ENCODE data around the gene FBXO5. TPM values are rescaled to one million over a fixed set of nuclear protein-coding genes. Genes with fewer than 3 reads are reported as not detected.
A peak's percentile ranks its signal among the peaks of the same experiment; 100 is the strongest.
"Not testable (repeated sequence)": the region's sequence is repeated elsewhere in the genome, so short reads cannot be mapped to it uniquely, and the experiment has no call there.

The FBXO5 gene
- total RNA-seq, 1 donor from 2014 or later: 7.3 TPM

- no peaks in the 10 kb centered on the region for H3K9me3 Mint-ChIP-seq (ENCODE audit: low read depth)
- peaks cover 34% of the 10 kb centered on the region for H3K4me1 Mint-ChIP-seq (ENCODE audit: low read depth)
- peak within 1 kb of the TSS; percentile 94 for H3K27ac Mint-ChIP-seq (ENCODE audit: unreplicated experiment)
- DNase-seq (ENCODE audit: low spot score): peak; percentile 96
- peak within 1 kb of the TSS; percentile 92 for H3K4me3 Mint-ChIP-seq (ENCODE audit: unreplicated experiment)
- H3K27me3 Mint-ChIP-seq (ENCODE audit: low read depth): no peaks in the 10 kb centered on the region
- TF ChIP-seq, protein P1, sequence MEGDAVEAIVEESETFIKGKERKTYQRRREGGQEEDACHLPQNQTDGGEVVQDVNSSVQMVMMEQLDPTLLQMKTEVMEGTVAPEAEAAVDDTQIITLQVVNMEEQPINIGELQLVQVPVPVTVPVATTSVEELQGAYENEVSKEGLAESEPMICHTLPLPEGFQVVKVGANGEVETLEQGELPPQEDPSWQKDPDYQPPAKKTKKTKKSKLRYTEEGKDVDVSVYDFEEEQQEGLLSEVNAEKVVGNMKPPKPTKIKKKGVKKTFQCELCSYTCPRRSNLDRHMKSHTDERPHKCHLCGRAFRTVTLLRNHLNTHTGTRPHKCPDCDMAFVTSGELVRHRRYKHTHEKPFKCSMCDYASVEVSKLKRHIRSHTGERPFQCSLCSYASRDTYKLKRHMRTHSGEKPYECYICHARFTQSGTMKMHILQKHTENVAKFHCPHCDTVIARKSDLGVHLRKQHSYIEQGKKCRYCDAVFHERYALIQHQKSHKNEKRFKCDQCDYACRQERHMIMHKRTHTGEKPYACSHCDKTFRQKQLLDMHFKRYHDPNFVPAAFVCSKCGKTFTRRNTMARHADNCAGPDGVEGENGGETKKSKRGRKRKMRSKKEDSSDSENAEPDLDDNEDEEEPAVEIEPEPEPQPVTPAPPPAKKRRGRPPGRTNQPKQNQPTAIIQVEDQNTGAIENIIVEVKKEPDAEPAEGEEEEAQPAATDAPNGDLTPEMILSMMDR (IDR thresholded peaks at IDR 0.05): no peak
- H3K36me3 Mint-ChIP-seq (ENCODE audit: low read depth): peaks cover 3% of the 10 kb centered on the region
Measured at GRCh38 chr6:153002613-153003365, 19.9 kb upstream of the FBXO5 start, which contains the start of gene MTRF1L. Gene MTRF1L (minus strand): TSS chr6:153002709. CDS start chr6:153002685, 24 bp downstream.

DNA sequence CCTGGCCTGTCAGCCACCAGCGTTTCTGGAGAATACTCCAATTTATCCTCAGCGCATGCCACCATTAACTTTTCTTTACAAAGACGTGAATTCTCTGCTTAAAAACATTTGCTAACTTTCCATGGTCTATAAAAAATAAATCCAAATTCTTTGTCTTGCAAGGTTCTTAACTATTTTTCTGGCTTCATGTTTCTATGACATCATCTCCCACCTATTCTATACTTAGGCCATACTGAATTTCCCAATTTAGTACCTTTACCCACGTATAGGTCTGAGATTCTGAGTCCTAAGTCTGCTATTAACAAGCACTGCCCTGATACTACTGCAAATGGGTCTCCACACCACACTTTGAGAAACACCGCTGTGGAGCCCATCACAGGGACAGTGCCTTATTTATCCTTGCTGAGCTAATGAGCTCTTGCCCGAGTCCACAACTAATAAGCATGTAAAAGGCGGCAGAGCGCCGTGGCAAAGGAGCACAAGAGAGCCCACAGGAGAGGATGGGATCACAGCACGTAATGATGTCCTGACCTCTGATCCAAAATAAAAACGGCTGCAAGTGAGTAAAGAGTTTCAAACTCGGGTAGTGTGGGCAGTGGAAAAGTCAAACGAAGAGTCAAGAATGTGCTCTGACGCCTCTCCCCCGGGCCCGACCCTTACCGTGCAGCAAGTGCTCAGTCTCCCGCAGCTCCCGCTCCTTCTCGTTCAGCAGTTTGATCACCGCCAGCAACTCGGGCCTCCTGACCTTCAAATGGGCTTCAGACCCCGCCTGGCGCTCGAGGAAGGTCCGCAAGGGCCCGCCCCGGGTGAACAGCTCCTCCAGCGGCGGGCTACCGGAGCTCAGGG is 19.1 kb upstream of the FBXO5 start:
- no peaks in the 10 kb centered on the region for H3K9me3 Mint-ChIP-seq (ENCODE audit: low read depth)
- H3K4me3 Mint-ChIP-seq (ENCODE audit: unreplicated experiment): peak overlapping the region; percentile 92
- peak overlapping the region; percentile 94 for H3K27ac Mint-ChIP-seq (ENCODE audit: unreplicated experiment)
- TF ChIP-seq, protein P1 (IDR thresholded peaks at IDR 0.05): peak; percentile 29
- no peaks in the 10 kb centered on the region for H3K27me3 Mint-ChIP-seq (ENCODE audit: low read depth)
- H3K36me3 Mint-ChIP-seq (ENCODE audit: low read depth): peaks cover 6% of the 10 kb centered on the region
- no peak for DNase-seq (ENCODE audit: low spot score)
- H3K4me1 Mint-ChIP-seq (ENCODE audit: low read depth): peaks cover 38% of the 10 kb centered on the region

DNA sequence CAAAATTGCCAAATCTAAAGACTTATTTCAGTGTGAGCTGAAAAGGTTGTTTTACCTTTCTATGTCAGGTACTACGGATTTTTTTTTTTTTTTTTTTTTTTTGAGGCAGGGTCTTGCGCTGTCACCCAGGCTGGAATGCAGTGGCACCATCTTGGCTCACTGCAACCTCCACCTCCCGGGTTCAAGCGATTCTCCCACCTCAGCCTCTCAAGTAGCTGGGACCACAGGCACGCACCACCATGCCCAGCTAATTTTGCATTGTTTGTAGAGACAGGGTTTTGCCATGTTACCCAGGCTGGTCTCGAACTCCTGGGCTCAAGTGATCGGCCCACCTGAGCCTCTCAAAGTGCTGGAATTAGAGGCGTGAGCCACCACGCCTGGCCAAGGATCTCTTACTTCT is 17.9 kb upstream of the FBXO5 start:
- H3K9me3 Mint-ChIP-seq (ENCODE audit: low read depth); DNase-seq (ENCODE audit: low spot score); H3K27me3 Mint-ChIP-seq (ENCODE audit: low read depth); H3K27ac Mint-ChIP-seq (ENCODE audit: unreplicated experiment); H3K36me3 Mint-ChIP-seq (ENCODE audit: low read depth): not testable (repeated sequence)
- peaks cover 40% of the 10 kb centered on the region for H3K4me1 Mint-ChIP-seq (ENCODE audit: low read depth)
- H3K4me3 Mint-ChIP-seq (ENCODE audit: unreplicated experiment): peak overlapping the region; percentile 92

- H3K4me1 Mint-ChIP-seq (ENCODE audit: low read depth): peaks cover 40% of the 10 kb centered on the region
- H3K9me3 Mint-ChIP-seq (ENCODE audit: low read depth): no peaks in the 10 kb centered on the region
- peaks cover 8% of the 10 kb centered on the region for H3K36me3 Mint-ChIP-seq (ENCODE audit: low read depth)
- peak overlapping the region; percentile 61 for H3K27ac Mint-ChIP-seq (ENCODE audit: unreplicated experiment)
- DNase-seq (ENCODE audit: low spot score): no peak
- H3K27me3 Mint-ChIP-seq (ENCODE audit: low read depth): no peaks in the 10 kb centered on the region
- peak overlapping the region; percentile 17 for H3K4me3 Mint-ChIP-seq (ENCODE audit: unreplicated experiment)
- TF ChIP-seq, protein P1 (IDR thresholded peaks at IDR 0.05): no peak
Measured at GRCh38 chr6:153000243-153000642, 17.4 kb upstream of the FBXO5 start.

DNA sequence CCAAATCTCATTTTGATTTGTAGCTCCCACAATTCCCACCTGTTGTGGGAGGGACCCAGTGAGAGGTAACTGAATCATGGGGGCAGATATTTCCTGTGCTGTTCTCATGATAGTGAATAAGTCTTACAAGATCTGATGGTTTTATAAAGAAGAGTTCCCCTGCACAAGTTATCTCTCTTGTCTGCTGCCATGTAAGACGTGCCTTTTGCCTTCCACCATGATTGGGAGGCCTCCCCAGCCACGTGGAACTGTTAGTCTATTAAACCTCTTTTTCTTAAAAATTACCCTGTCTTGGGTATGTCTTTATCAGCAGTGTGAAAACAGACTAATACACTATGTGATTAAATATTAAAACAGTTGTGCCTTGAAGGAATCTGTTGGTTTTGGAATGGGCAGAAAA is 16.7 kb upstream of the FBXO5 start:
- not testable (repeated sequence) for H3K27me3 Mint-ChIP-seq (ENCODE audit: low read depth); H3K9me3 Mint-ChIP-seq (ENCODE audit: low read depth); DNase-seq (ENCODE audit: low spot score); H3K36me3 Mint-ChIP-seq (ENCODE audit: low read depth)
- Mint-ChIP-seq H3K27ac (ENCODE audit: unreplicated experiment) (peak overlapping the region; percentile 37), H3K4me1 (ENCODE audit: low read depth) (peaks cover 40% of the 10 kb centered on the region), H3K4me3 (ENCODE audit: unreplicated experiment) (peak overlapping the region; percentile 24)

DNA sequence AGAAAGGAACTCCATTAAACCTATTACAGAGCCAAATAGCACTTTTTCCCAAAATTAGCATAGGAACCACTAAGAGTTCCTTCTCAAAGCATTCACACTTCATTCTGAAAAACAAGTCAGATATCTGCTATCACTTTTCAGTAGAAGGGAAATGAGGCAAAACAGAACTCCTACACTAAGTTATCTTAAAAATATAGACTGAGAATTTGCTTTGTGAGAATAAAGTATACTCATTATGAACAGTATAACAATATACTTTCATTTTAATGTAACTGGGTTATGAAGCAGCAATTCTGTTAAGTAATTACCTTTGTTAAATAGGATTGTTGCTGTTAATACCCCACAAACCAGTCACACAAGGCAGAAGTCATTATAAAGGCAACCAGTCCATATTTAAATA is 11.0 kb upstream of the FBXO5 start:
- H3K9me3 Mint-ChIP-seq (ENCODE audit: low read depth): no peaks in the 10 kb centered on the region
- H3K27me3 Mint-ChIP-seq (ENCODE audit: low read depth): no peaks in the 10 kb centered on the region
- peaks cover 14% of the 10 kb centered on the region for H3K36me3 Mint-ChIP-seq (ENCODE audit: low read depth)
- no peak overlapping the region for H3K27ac Mint-ChIP-seq (ENCODE audit: unreplicated experiment)
- peaks cover 5% of the 10 kb centered on the region for H3K4me1 Mint-ChIP-seq (ENCODE audit: low read depth)
- no peak for DNase-seq (ENCODE audit: low spot score)
- TF ChIP-seq, protein P1 (IDR thresholded peaks at IDR 0.05): no peak
- H3K4me3 Mint-ChIP-seq (ENCODE audit: unreplicated experiment): no peak overlapping the region

All from chondrocyte (in vitro differentiated cells).